KBM-7 (cell line): ENCODE results near the gene MGMT.
"Not testable (repeated sequence)": the region's sequence is repeated elsewhere in the genome, so short reads cannot be mapped to it uniquely, and the experiment has no call there.

ENCODE experiments used
- DNase-seq: peaks from one replicate; pipeline ENCODE4 v3.0.0-alpha.2; 2015
- in situ Hi-C: fragments of 300-500 bp; cut with MboI; formaldehyde crosslinking; loops from 2 replicates; pipeline ENCODE4 v1.14.3; 2020; ENCODE audit warnings: low sequenced_read_pairs, low pct_unique_long_range_greater_than_20kb, mixed read lengths

MGMT gene

GRCh38 chr10:129466703-129467358 lies at the start of gene MGMT:
Gene MGMT (plus strand): TSS chr10:129467241.
- DNase-seq: no peak
- in situ Hi-C loops: no loop called here

- DNase-seq: no peak
- in situ Hi-C loops: no loop called here
Measured at GRCh38 chr10:129417870-129418269, 49.2 kb upstream of the MGMT start.

- DNase-seq: no peak
- in situ Hi-C loops: no loop called here
Measured at GRCh38 chr10:129418496-129419225, 48.4 kb upstream of the MGMT start.

GRCh38 chr10:129419397-129419796 lies 47.6 kb upstream of the MGMT start:
- in situ Hi-C loops: no loop called here
- no peak for DNase-seq

- no peak for DNase-seq
- in situ Hi-C loops: no loop called here
Measured at GRCh38 chr10:129421399-129422010, 45.5 kb upstream of the MGMT start.

- DNase-seq: no peak
- in situ Hi-C loops: no loop called here
Measured at GRCh38 chr10:129424978-129425377, 42.1 kb upstream of the MGMT start.

- in situ Hi-C loops: no loop called here
- DNase-seq: no peak
Measured at GRCh38 chr10:129426606-129427005, 40.4 kb upstream of the MGMT start.

GRCh38 chr10:129433266-129433665 lies 33.8 kb upstream of the MGMT start:
- DNase-seq: no peak
- in situ Hi-C loops: no loop called here

- DNase-seq, in situ Hi-C loops: not testable (repeated sequence)
Measured at GRCh38 chr10:129435724-129436123, 31.3 kb upstream of the MGMT start.

- in situ Hi-C loops: no loop called here
- DNase-seq: no peak
Measured at GRCh38 chr10:129438024-129438423, 29.0 kb upstream of the MGMT start.

GRCh38 chr10:129440247-129440646 lies 26.8 kb upstream of the MGMT start:
- in situ Hi-C loops: no loop called here
- DNase-seq: no peak

- no peak for DNase-seq
- in situ Hi-C loops: no loop called here
Measured at GRCh38 chr10:129440722-129441316, 26.2 kb upstream of the MGMT start.

- in situ Hi-C loops: no loop called here
- no peak for DNase-seq
Measured at GRCh38 chr10:129441372-129442009, 25.6 kb upstream of the MGMT start.

- in situ Hi-C loops: no loop called here
- DNase-seq: no peak
Measured at GRCh38 chr10:129442866-129443265, 24.2 kb upstream of the MGMT start.

- in situ Hi-C loops: no loop called here
- no peak for DNase-seq
Measured at GRCh38 chr10:129444359-129444758, 22.7 kb upstream of the MGMT start.

GRCh38 chr10:129445436-129446182 lies 21.4 kb upstream of the MGMT start:
- in situ Hi-C loops: no loop called here
- DNase-seq: no peak

GRCh38 chr10:129446183-129446581 lies 20.9 kb upstream of the MGMT start:
- in situ Hi-C loops: no loop called here
- DNase-seq: no peak

- in situ Hi-C loops: no loop called here
- no peak for DNase-seq
Measured at GRCh38 chr10:129447486-129447885, 19.6 kb upstream of the MGMT start.

GRCh38 chr10:129448086-129448485 lies 19.0 kb upstream of the MGMT start:
- DNase-seq: no peak
- in situ Hi-C loops: no loop called here
